ENCODE measurements around the gene IFITM5. TPM values are rescaled to one million over a fixed set of nuclear protein-coding genes. Genes with fewer than 3 reads are reported as not detected.

Gene IFITM5
- polyA plus RNA-seq, 3 donors, result not detected

GRCh38 chr11:261624-262023 is 37.7 kb downstream of the IFITM5 start:
- H3K36me3 Mint-ChIP-seq, result no peaks in the 10 kb centered on the region
- Histone ChIP-seq H3K27ac (ENCODE audit: low read depth in 1 of 2, low read length in 2 of 2) (no peak overlapping the region), H3K9me3 (replicated peaks in 1 of 2; ENCODE audit: control insufficient read depth in 1 of 2, insufficient read depth in 1 of 2, low read length in 2 of 2) (peaks cover 0 to 5% of the 10 kb centered on the region in 2 donors), H3K27me3 (ENCODE audit: control insufficient read depth in 2 of 2, insufficient read depth in 2 of 2, low read length in 2 of 2) (no peaks in the 10 kb centered on the region), H2AFZ (ENCODE audit: insufficient read depth, low read depth, low read length, poor library complexity, severe bottlenecking) (no peak overlapping the region), H3K4me3 (replicated peaks in 1 of 3; ENCODE audit: low read depth in 2 of 3, low read length in 3 of 3) (no peak overlapping the region), H3K79me2 (ENCODE audit: insufficient read depth, low read length) (no peaks in the 10 kb centered on the region), H3K36me3 (replicated peaks in 1 of 2; ENCODE audit: control insufficient read depth in 1 of 2, insufficient read depth in 2 of 2, low read length in 2 of 2) (no peaks in the 10 kb centered on the region), H3K4me1 (ENCODE audit: control insufficient read depth in 1 of 2, insufficient read depth in 2 of 2, low read length in 2 of 2) (no peaks in the 10 kb centered on the region), H3K4me2 (replicated peaks; ENCODE audit: extremely low read depth, low read length, poor library complexity, severe bottlenecking) (no peak overlapping the region), H4K20me1 (ENCODE audit: insufficient read depth, low read length) (no peaks in the 10 kb centered on the region), H3K9ac (ENCODE audit: insufficient read depth, low read length, poor library complexity, severe bottlenecking) (no peak overlapping the region)
- WGBS (ENCODE audit: insufficient coverage), result 100% methylated on average over 3 of the region's 4 CpGs
- TF ChIP-seq, protein P1, sequence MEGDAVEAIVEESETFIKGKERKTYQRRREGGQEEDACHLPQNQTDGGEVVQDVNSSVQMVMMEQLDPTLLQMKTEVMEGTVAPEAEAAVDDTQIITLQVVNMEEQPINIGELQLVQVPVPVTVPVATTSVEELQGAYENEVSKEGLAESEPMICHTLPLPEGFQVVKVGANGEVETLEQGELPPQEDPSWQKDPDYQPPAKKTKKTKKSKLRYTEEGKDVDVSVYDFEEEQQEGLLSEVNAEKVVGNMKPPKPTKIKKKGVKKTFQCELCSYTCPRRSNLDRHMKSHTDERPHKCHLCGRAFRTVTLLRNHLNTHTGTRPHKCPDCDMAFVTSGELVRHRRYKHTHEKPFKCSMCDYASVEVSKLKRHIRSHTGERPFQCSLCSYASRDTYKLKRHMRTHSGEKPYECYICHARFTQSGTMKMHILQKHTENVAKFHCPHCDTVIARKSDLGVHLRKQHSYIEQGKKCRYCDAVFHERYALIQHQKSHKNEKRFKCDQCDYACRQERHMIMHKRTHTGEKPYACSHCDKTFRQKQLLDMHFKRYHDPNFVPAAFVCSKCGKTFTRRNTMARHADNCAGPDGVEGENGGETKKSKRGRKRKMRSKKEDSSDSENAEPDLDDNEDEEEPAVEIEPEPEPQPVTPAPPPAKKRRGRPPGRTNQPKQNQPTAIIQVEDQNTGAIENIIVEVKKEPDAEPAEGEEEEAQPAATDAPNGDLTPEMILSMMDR (IDR thresholded peaks at IDR 0.05), result no peak
- no peak overlapping the region for H3K27ac Mint-ChIP-seq
- peaks cover 7% of the 10 kb centered on the region for H3K4me1 Mint-ChIP-seq
- no peak for DNase-seq
- no peak overlapping the region for H3K4me3 Mint-ChIP-seq
- intact Hi-C loops (cut with micrococcal nuclease), result no loop called here
- H3K27me3 Mint-ChIP-seq (ENCODE audit: low read depth in 3 of 3), result peaks cover 4 to 6% (median 6%) of the 10 kb centered on the region in 3 donors
- H3K9me3 Mint-ChIP-seq, result peaks cover 0 to 8% (median 4%) of the 10 kb centered on the region in 7 donors

DNA sequence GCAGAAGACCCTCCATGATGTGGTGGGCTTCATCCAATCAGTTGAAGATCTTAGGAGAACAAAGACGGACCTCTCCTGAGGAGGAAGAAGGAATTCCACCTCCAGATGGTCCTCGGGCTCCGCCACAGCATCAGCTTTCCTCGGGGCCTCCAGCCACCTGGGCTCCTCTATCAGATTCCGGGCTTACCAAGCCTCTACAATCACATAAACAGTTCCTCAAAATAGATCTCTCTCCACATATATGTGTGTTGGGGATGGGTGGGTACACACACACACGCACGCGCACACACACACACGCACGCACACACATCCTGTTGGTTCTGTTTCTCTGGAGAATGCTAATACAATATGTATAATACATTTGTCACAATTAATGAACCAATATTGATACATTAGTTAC is 39.9 kb downstream of the IFITM5 start:
- Mint-ChIP-seq H3K27ac (no peak overlapping the region), H3K36me3 (no peaks in the 10 kb centered on the region), H3K4me1 (peaks cover 7% of the 10 kb centered on the region), H3K27me3 (ENCODE audit: low read depth in 3 of 3) (peaks cover 0 to 6% (median 4%) of the 10 kb centered on the region in 3 donors), H3K9me3 (peaks cover 0 to 3% (median 0%) of the 10 kb centered on the region in 7 donors), H3K4me3 (no peak overlapping the region)
- WGBS (ENCODE audit: insufficient coverage), result 50% methylated on average over 1 of the region's 10 CpGs
- Histone ChIP-seq H3K27me3 (ENCODE audit: control insufficient read depth in 2 of 2, insufficient read depth in 2 of 2, low read length in 2 of 2) (no peaks in the 10 kb centered on the region), H3K27ac (ENCODE audit: low read depth in 1 of 2, low read length in 2 of 2) (no peak overlapping the region), H3K4me2 (replicated peaks; ENCODE audit: extremely low read depth, low read length, poor library complexity, severe bottlenecking) (no peak overlapping the region), H3K4me1 (ENCODE audit: control insufficient read depth in 1 of 2, insufficient read depth in 2 of 2, low read length in 2 of 2) (no peaks in the 10 kb centered on the region), H3K36me3 (replicated peaks in 1 of 2; ENCODE audit: control insufficient read depth in 1 of 2, insufficient read depth in 2 of 2, low read length in 2 of 2) (no peaks in the 10 kb centered on the region), H2AFZ (ENCODE audit: insufficient read depth, low read depth, low read length, poor library complexity, severe bottlenecking) (no peak overlapping the region), H3K9ac (ENCODE audit: insufficient read depth, low read length, poor library complexity, severe bottlenecking) (no peak overlapping the region), H3K4me3 (replicated peaks in 1 of 3; ENCODE audit: low read depth in 2 of 3, low read length in 3 of 3) (no peak overlapping the region), H3K79me2 (ENCODE audit: insufficient read depth, low read length) (no peaks in the 10 kb centered on the region), H4K20me1 (ENCODE audit: insufficient read depth, low read length) (no peaks in the 10 kb centered on the region), H3K9me3 (replicated peaks in 1 of 2; ENCODE audit: control insufficient read depth in 1 of 2, insufficient read depth in 1 of 2, low read length in 2 of 2) (no peaks in the 10 kb centered on the region)
- intact Hi-C loops (cut with micrococcal nuclease), result no loop called here
- TF ChIP-seq, protein P1 (IDR thresholded peaks at IDR 0.05), result no peak
- no peak for DNase-seq
